ENCODE measurements around the gene SPDEF. TPM values are rescaled to one million over a fixed set of nuclear protein-coding genes. Genes with fewer than 3 reads are reported as not detected.

Gene SPDEF
- total and polyA plus RNA-seq, 2 experiments from 2014 or later: 0.69 TPM; not detected in 1

GRCh38 chr6:34564181-34564580 lies 8.1 kb upstream of the SPDEF start:
- no peak for DNase-seq (ENCODE audit: low spot score)
- no peak overlapping the region for H2AFZ ChIP-seq
- H3K79me2 ChIP-seq (replicated peaks; ENCODE audit: insufficient read depth): no peaks in the 10 kb centered on the region
- Mint-ChIP-seq H3K9me3 (no peaks in the 10 kb centered on the region; the same call in 1 of the 3 replicates), H3K27ac (no peak overlapping the region), H3K27me3 (ENCODE audit: insufficient read depth, low read depth, poor library complexity) (peaks cover 12% of the 10 kb centered on the region), H3K4me3 (no peak overlapping the region), H3K4me1 (peaks cover 26% of the 10 kb centered on the region), H3K36me3 (ENCODE audit: low read depth) (no peaks in the 10 kb centered on the region)
- no peaks in the 10 kb centered on the region for H3K9me2 ChIP-seq (ENCODE audit: insufficient read depth)
- H3K27me3 ChIP-seq (ENCODE audit: insufficient read depth): no peaks in the 10 kb centered on the region
- H3K36me3 ChIP-seq (ENCODE audit: insufficient read depth): no peaks in the 10 kb centered on the region
- ATAC-seq: no peak
- peaks cover 7% of the 10 kb centered on the region for H3K4me1 ChIP-seq (ENCODE audit: insufficient read depth)
- H3K4me2 ChIP-seq: no peak overlapping the region
- no peaks in the 10 kb centered on the region for H4K20me1 ChIP-seq (replicated peaks; ENCODE audit: insufficient read depth)
- no peaks in the 10 kb centered on the region for H3F3A ChIP-seq (replicated peaks; ENCODE audit: low read depth)
- H3K27ac ChIP-seq (ENCODE audit: low read depth): no peak overlapping the region
- H3K4me3 ChIP-seq: no peak overlapping the region
- no peak for TF ChIP-seq CTCF (conservative IDR thresholded peaks at IDR 0.05; ENCODE audit: low read depth in 2 of 2)
- no peak for TF ChIP-seq REST (IDR thresholded peaks at IDR 0.05; ENCODE audit: unreplicated experiment)
- no peak for TF ChIP-seq ZNF114 (CRISPR knock-in tag; IDR thresholded peaks at IDR 0.05)
- TF ChIP-seq JUNB (IDR thresholded peaks at IDR 0.05; ENCODE audit: unreplicated experiment): no peak
- no peak for TF ChIP-seq ZNF331 (CRISPR knock-in tag; IDR thresholded peaks at IDR 0.05; ENCODE audit: low read depth)
- TF ChIP-seq EZH2 (IDR thresholded peaks at IDR 0.05; ENCODE audit: low read depth, unreplicated experiment): no peak
- TF ChIP-seq NANOG (IDR thresholded peaks at IDR 0.05; ENCODE audit: borderline replicate concordance): no peak
- TF ChIP-seq EZH2phosphoT487 (IDR thresholded peaks at IDR 0.05; ENCODE audit: unreplicated experiment): no peak
- TF ChIP-seq POLR2AphosphoS5 (IDR thresholded peaks at IDR 0.05; ENCODE audit: low read depth): no peak
- TF ChIP-seq STAT1 (IDR thresholded peaks at IDR 0.05; ENCODE audit: unreplicated experiment): no peak
- no peak for TF ChIP-seq ZNF462 (CRISPR knock-in tag; IDR thresholded peaks at IDR 0.05)
- no peak for TF ChIP-seq CREB1 (CRISPR knock-in tag; IDR thresholded peaks at IDR 0.05; ENCODE audit: low read depth)
